Astrocyte (in vitro differentiated cells and primary cell): Measurements from ENCODE around the gene RALGPS2.

ENCODE experiments used
- EZH2 ChIP-seq: IDR thresholded peaks from 2 replicates; pipeline ENCODE4 v1.6.1; 2012; ENCODE audit warnings: mild to moderate bottlenecking, low read length, inconsistent platforms; ENCODE audit not compliant: insufficient read depth
- TF ChIP-seq, protein P1 (sequence below): IDR thresholded peaks from 2 replicates; pipeline ENCODE4 v1.5.1; 2011; ENCODE audit warnings: low read depth, mild to moderate bottlenecking, inconsistent platforms, low read length, moderate library complexity; ENCODE audit not compliant: insufficient read depth

- TF ChIP-seq, protein P1, sequence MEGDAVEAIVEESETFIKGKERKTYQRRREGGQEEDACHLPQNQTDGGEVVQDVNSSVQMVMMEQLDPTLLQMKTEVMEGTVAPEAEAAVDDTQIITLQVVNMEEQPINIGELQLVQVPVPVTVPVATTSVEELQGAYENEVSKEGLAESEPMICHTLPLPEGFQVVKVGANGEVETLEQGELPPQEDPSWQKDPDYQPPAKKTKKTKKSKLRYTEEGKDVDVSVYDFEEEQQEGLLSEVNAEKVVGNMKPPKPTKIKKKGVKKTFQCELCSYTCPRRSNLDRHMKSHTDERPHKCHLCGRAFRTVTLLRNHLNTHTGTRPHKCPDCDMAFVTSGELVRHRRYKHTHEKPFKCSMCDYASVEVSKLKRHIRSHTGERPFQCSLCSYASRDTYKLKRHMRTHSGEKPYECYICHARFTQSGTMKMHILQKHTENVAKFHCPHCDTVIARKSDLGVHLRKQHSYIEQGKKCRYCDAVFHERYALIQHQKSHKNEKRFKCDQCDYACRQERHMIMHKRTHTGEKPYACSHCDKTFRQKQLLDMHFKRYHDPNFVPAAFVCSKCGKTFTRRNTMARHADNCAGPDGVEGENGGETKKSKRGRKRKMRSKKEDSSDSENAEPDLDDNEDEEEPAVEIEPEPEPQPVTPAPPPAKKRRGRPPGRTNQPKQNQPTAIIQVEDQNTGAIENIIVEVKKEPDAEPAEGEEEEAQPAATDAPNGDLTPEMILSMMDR, result no peak
- TF ChIP-seq EZH2, result no peak
Measured at GRCh38 chr1:178933105-178933561, 208.1 kb downstream of the RALGPS2 start.
